ENCODE measurements around the gene TRIP4. TPM values are rescaled to one million over a fixed set of nuclear protein-coding genes. Genes with fewer than 3 reads are reported as not detected.
A peak's percentile ranks its signal among the peaks of the same experiment; 100 is the strongest.

Gene TRIP4
- total and polyA plus RNA-seq, 4 donors = 6.3 to 10.7 (median 7.6) TPM

GRCh38 chr15:64423970-64424369 lies 36.3 kb downstream of the TRIP4 start:
- TF ChIP-seq RXRA (IDR thresholded peaks at IDR 0.05) (no peak), SP1 (IDR thresholded peaks at IDR 0.05) (no peak)
- H3K4me3 ChIP-seq (ENCODE audit: low read depth in 1 of 3, low read length in 3 of 3) = no peak overlapping the region
- no peaks in the 10 kb centered on the region for H3K27me3 ChIP-seq (ENCODE audit: control insufficient read depth in 4 of 4, insufficient read depth in 4 of 4, low read length in 3 of 4)
- H3K27ac ChIP-seq (ENCODE audit: low read depth in 1 of 2, low read length in 2 of 2) = no peak overlapping the region
- 69% methylated on average over 6 of the region's 6 CpGs for WGBS
- peaks cover 1 to 14% (median 7%) of the 10 kb centered on the region in 4 donors for H3K4me1 ChIP-seq (ENCODE audit: control insufficient read depth in 4 of 4, insufficient read depth in 4 of 4, low read length in 3 of 4)
- peaks cover 5 to 19% (median 13%) of the 10 kb centered on the region in 4 donors for H3K36me3 ChIP-seq (ENCODE audit: control insufficient read depth in 4 of 4, insufficient read depth in 3 of 4, low read depth in 1 of 4, low read length in 3 of 4)
- no peak overlapping the region for H3K9ac ChIP-seq (ENCODE audit: low read depth in 1 of 2, low read length in 2 of 2)
- no peaks in the 10 kb centered on the region for H3K9me3 ChIP-seq (ENCODE audit: control insufficient read depth in 4 of 4, low read length in 3 of 4)
- DNase-seq (ENCODE audit: low spot score) = no peak

- Histone ChIP-seq H3K27me3 (ENCODE audit: control insufficient read depth in 4 of 4, insufficient read depth in 4 of 4, low read length in 3 of 4) (no peaks in the 10 kb centered on the region), H3K4me3 (ENCODE audit: low read depth in 1 of 3, low read length in 3 of 3) (no peak overlapping the region), H3K36me3 (ENCODE audit: control insufficient read depth in 4 of 4, insufficient read depth in 3 of 4, low read depth in 1 of 4, low read length in 3 of 4) (peaks cover 2 to 24% (median 13%) of the 10 kb centered on the region in 4 donors), H3K9me3 (ENCODE audit: control insufficient read depth in 4 of 4, low read length in 3 of 4) (no peaks in the 10 kb centered on the region), H3K4me1 (ENCODE audit: control insufficient read depth in 4 of 4, insufficient read depth in 4 of 4, low read length in 3 of 4) (peaks cover 1 to 14% (median 7%) of the 10 kb centered on the region in 4 donors), H3K27ac (ENCODE audit: low read depth in 1 of 2, low read length in 2 of 2) (no peak overlapping the region), H3K9ac (ENCODE audit: low read depth in 1 of 2, low read length in 2 of 2) (no peak overlapping the region)
- DNase-seq (ENCODE audit: low spot score) = no peak
- 80% methylated on average over 3 of the region's 3 CpGs for WGBS
- TF ChIP-seq FOXA2 (IDR thresholded peaks at IDR 0.05) = no peak
- no peak for TF ChIP-seq TAF1 (conservative IDR thresholded peaks at IDR 0.05)
- no peak for TF ChIP-seq RAD21 (IDR thresholded peaks at IDR 0.05)
- no peak for TF ChIP-seq ZBTB33 (IDR thresholded peaks at IDR 0.05)
- no peak for TF ChIP-seq ATF3 (IDR thresholded peaks at IDR 0.05)
- TF ChIP-seq HNF4G (IDR thresholded peaks at IDR 0.05) = no peak
- no peak for TF ChIP-seq NR2F2 (IDR thresholded peaks at IDR 0.05)
Observed at GRCh38 chr15:64425221-64425620, 37.6 kb downstream of the TRIP4 start.

GRCh38 chr15:64426845-64427465 lies 39.3 kb downstream of the TRIP4 start:
- 77% methylated on average over 7 of the region's 7 CpGs for WGBS
- Histone ChIP-seq H3K4me1 (ENCODE audit: control insufficient read depth in 4 of 4, insufficient read depth in 4 of 4, low read length in 3 of 4) (peaks cover 1 to 14% (median 7%) of the 10 kb centered on the region in 4 donors), H3K9ac (ENCODE audit: low read depth in 1 of 2, low read length in 2 of 2) (no peak overlapping the region), H3K27me3 (ENCODE audit: control insufficient read depth in 4 of 4, insufficient read depth in 4 of 4, low read length in 3 of 4) (no peaks in the 10 kb centered on the region), H3K4me3 (ENCODE audit: low read depth in 1 of 3, low read length in 3 of 3) (no peak overlapping the region), H3K9me3 (ENCODE audit: control insufficient read depth in 4 of 4, low read length in 3 of 4) (no peaks in the 10 kb centered on the region), H3K27ac (ENCODE audit: low read depth in 1 of 2, low read length in 2 of 2) (no peak overlapping the region), H3K36me3 (ENCODE audit: control insufficient read depth in 4 of 4, insufficient read depth in 3 of 4, low read depth in 1 of 4, low read length in 3 of 4) (peaks cover 2 to 22% (median 13%) of the 10 kb centered on the region in 4 donors)
- TF ChIP-seq JUND (IDR thresholded peaks at IDR 0.05) (no peak), REST (IDR thresholded peaks at IDR 0.05) (no peak), RAD21 (IDR thresholded peaks at IDR 0.05) (peak; percentile 76), MAX (IDR thresholded peaks at IDR 0.05) (no peak), CTCF (IDR thresholded peaks at IDR 0.05; ENCODE audit: low read depth, low read length, missing input control) (peak; percentile 19), ZBTB33 (IDR thresholded peaks at IDR 0.05) (no peak), RXRA (IDR thresholded peaks at IDR 0.05) (no peak), HNF4A (conservative IDR thresholded peaks at IDR 0.05) (no peak), HNF4G (IDR thresholded peaks at IDR 0.05) (no peak), SP1 (IDR thresholded peaks at IDR 0.05) (no peak), EGR1 (IDR thresholded peaks at IDR 0.05; ENCODE audit: low read depth in 2 of 2) (no peak), FOXA1 (IDR thresholded peaks at IDR 0.05) (no peak)
- DNase-seq (ENCODE audit: low spot score) = no peak
